Measurements from ENCODE around the gene FAR2. TPM values are rescaled to one million over a fixed set of nuclear protein-coding genes. Genes with fewer than 3 reads are reported as not detected.
"Not testable (repeated sequence)": the region's sequence is repeated elsewhere in the genome, so short reads cannot be mapped to it uniquely, and the experiment has no call there.

Gene FAR2
- total and polyA plus RNA-seq, 2 experiments from 2014 or later = 2.1 to 3.6 TPM

GRCh38 chr12:29286081-29286790, 137.2 kb downstream of the FAR2 start:
- no peaks in the 10 kb centered on the region for H3K9me2 ChIP-seq (ENCODE audit: insufficient read depth)
- no peaks in the 10 kb centered on the region for H3K79me2 ChIP-seq (ENCODE audit: insufficient read depth)
- peak; percentile 34 for DNase-seq
- WGBS, 2 experiments (ENCODE audit: low coverage in 1 of 2, low lambda C conversion rate in 2 of 2, missing lambda C conversion rate in 2 of 2) = 14 to 15% methylated on average over 3 of the region's 3 CpGs
- H3K4me1 ChIP-seq (ENCODE audit: insufficient read depth) = peaks cover 22% of the 10 kb centered on the region
- no peaks in the 10 kb centered on the region for H3K27me3 ChIP-seq (replicated peaks; ENCODE audit: insufficient read depth)
- peak overlapping the region; percentile 28; the same call in 1 of the 2 replicates for H2AFZ ChIP-seq
- peaks cover 4% of the 10 kb centered on the region; the same call in 1 of the 2 replicates for H3F3A ChIP-seq (ENCODE audit: insufficient read depth)
- H3K27ac ChIP-seq = no peak overlapping the region
- peak overlapping the region; percentile 69 for H3K4me2 ChIP-seq (ENCODE audit: unreplicated experiment)
- H3K36me3 ChIP-seq (ENCODE audit: low read depth) = no peaks in the 10 kb centered on the region
- H3K9me3 ChIP-seq (ENCODE audit: low read depth) = no peaks in the 10 kb centered on the region
- H3K9ac ChIP-seq = no peak overlapping the region
- in situ Hi-C loops (cut with MboI) = no loop called here
- TF ChIP-seq EZH2 (IDR thresholded peaks at IDR 0.05; ENCODE audit: insufficient read depth, poor library complexity, severe bottlenecking) (no peak), EZH2phosphoT487 (IDR thresholded peaks at IDR 0.05; ENCODE audit: insufficient read depth, low read depth) (no peak)
- peak overlapping the region; percentile 41; the same call in 1 of the 2 replicates for H3K4me3 ChIP-seq
- no peaks in the 10 kb centered on the region for H4K20me1 ChIP-seq (ENCODE audit: insufficient read depth)

- in situ Hi-C loops (cut with MboI) = no loop called here
- Histone ChIP-seq H3K4me3 (no peak overlapping the region), H3K4me2 (ENCODE audit: unreplicated experiment) (no peak overlapping the region), H3K79me2 (ENCODE audit: insufficient read depth) (no peaks in the 10 kb centered on the region), H3K27ac (no peak overlapping the region), H3K9me3 (ENCODE audit: low read depth) (no peaks in the 10 kb centered on the region), H3K4me1 (ENCODE audit: insufficient read depth) (peaks cover 22% of the 10 kb centered on the region), H3K9ac (no peak overlapping the region), H2AFZ (no peak overlapping the region), H3F3A (ENCODE audit: insufficient read depth) (peaks cover 4% of the 10 kb centered on the region; the same call in 1 of the 2 replicates), H3K9me2 (ENCODE audit: insufficient read depth) (no peaks in the 10 kb centered on the region), H3K27me3 (replicated peaks; ENCODE audit: insufficient read depth) (no peaks in the 10 kb centered on the region), H4K20me1 (ENCODE audit: insufficient read depth) (no peaks in the 10 kb centered on the region), H3K36me3 (ENCODE audit: low read depth) (no peaks in the 10 kb centered on the region)
- no peak for DNase-seq
- WGBS, 2 experiments (ENCODE audit: low coverage in 1 of 2, low lambda C conversion rate in 2 of 2, missing lambda C conversion rate in 2 of 2) = 81 to 92% methylated on average over 1 of the region's 1 CpG
- TF ChIP-seq EZH2 (IDR thresholded peaks at IDR 0.05; ENCODE audit: insufficient read depth, poor library complexity, severe bottlenecking) (no peak), EZH2phosphoT487 (IDR thresholded peaks at IDR 0.05; ENCODE audit: insufficient read depth, low read depth) (no peak)
These were observed 138.5 kb downstream of the FAR2 start for GRCh38 chr12:29287622-29288021.

- Histone ChIP-seq H3K9me2 (ENCODE audit: insufficient read depth) (no peaks in the 10 kb centered on the region), H3K4me3 (no peak overlapping the region), H3K9ac (no peak overlapping the region), H3K27ac (no peak overlapping the region), H4K20me1 (ENCODE audit: insufficient read depth) (no peaks in the 10 kb centered on the region), H3K27me3 (replicated peaks; ENCODE audit: insufficient read depth) (no peaks in the 10 kb centered on the region), H3F3A (ENCODE audit: insufficient read depth) (peaks cover 4% of the 10 kb centered on the region; the same call in 1 of the 2 replicates), H2AFZ (no peak overlapping the region), H3K9me3 (ENCODE audit: low read depth) (no peaks in the 10 kb centered on the region), H3K36me3 (ENCODE audit: low read depth) (no peaks in the 10 kb centered on the region), H3K4me2 (ENCODE audit: unreplicated experiment) (no peak overlapping the region), H3K79me2 (ENCODE audit: insufficient read depth) (no peaks in the 10 kb centered on the region), H3K4me1 (ENCODE audit: insufficient read depth) (peaks cover 22% of the 10 kb centered on the region)
- TF ChIP-seq EZH2 (IDR thresholded peaks at IDR 0.05; ENCODE audit: insufficient read depth, poor library complexity, severe bottlenecking) (no peak), EZH2phosphoT487 (IDR thresholded peaks at IDR 0.05; ENCODE audit: insufficient read depth, low read depth) (no peak)
- in situ Hi-C loops (cut with MboI) = no loop called here
- DNase-seq = no peak
These were observed 139.0 kb downstream of the FAR2 start for GRCh38 chr12:29288031-29288430.

- in situ Hi-C loops (cut with MboI); H2AFZ ChIP-seq; H3K9ac ChIP-seq; H3K4me3 ChIP-seq; H3K4me1 ChIP-seq (ENCODE audit: insufficient read depth); H4K20me1 ChIP-seq (ENCODE audit: insufficient read depth); H3K27me3 ChIP-seq (replicated peaks; ENCODE audit: insufficient read depth); DNase-seq; H3K9me3 ChIP-seq (ENCODE audit: low read depth); H3K9me2 ChIP-seq (ENCODE audit: insufficient read depth); H3K4me2 ChIP-seq (ENCODE audit: unreplicated experiment); H3K36me3 ChIP-seq (ENCODE audit: low read depth); H3F3A ChIP-seq (ENCODE audit: insufficient read depth); H3K27ac ChIP-seq; H3K79me2 ChIP-seq (ENCODE audit: insufficient read depth): not testable (repeated sequence)
These were observed 141.4 kb downstream of the FAR2 start for GRCh38 chr12:29290475-29290874.

- no peaks in the 10 kb centered on the region for H4K20me1 ChIP-seq (ENCODE audit: insufficient read depth)
- in situ Hi-C loops (cut with MboI) = no loop called here
- H2AFZ ChIP-seq = no peak overlapping the region
- peaks cover 5% of the 10 kb centered on the region for H3K4me1 ChIP-seq (ENCODE audit: insufficient read depth)
- 90 to 92% methylated on average over 3 of the region's 3 CpGs for WGBS, 2 experiments (ENCODE audit: low coverage in 1 of 2, low lambda C conversion rate in 2 of 2, missing lambda C conversion rate in 2 of 2)
- no peak for TF ChIP-seq EZH2phosphoT487 (IDR thresholded peaks at IDR 0.05; ENCODE audit: insufficient read depth, low read depth)
- TF ChIP-seq EZH2 (IDR thresholded peaks at IDR 0.05; ENCODE audit: insufficient read depth, poor library complexity, severe bottlenecking) = no peak
- no peak overlapping the region for H3K27ac ChIP-seq
- H3K79me2 ChIP-seq (ENCODE audit: insufficient read depth) = no peaks in the 10 kb centered on the region
- no peaks in the 10 kb centered on the region for H3K9me3 ChIP-seq (ENCODE audit: low read depth)
- H3K27me3 ChIP-seq (replicated peaks; ENCODE audit: insufficient read depth) = no peaks in the 10 kb centered on the region
- H3K9ac ChIP-seq = no peak overlapping the region
- H3F3A ChIP-seq (ENCODE audit: insufficient read depth) = peaks cover under 1% of the 10 kb centered on the region; the same call in 1 of the 2 replicates
- H3K36me3 ChIP-seq (ENCODE audit: low read depth) = no peaks in the 10 kb centered on the region
- no peaks in the 10 kb centered on the region for H3K9me2 ChIP-seq (ENCODE audit: insufficient read depth)
- H3K4me3 ChIP-seq = no peak overlapping the region
- no peak for DNase-seq
- no peak overlapping the region for H3K4me2 ChIP-seq (ENCODE audit: unreplicated experiment)
These were observed 142.1 kb downstream of the FAR2 start for GRCh38 chr12:29291226-29291625.
